NT2/D1 (cell line): ENCODE results near the gene RAB5B.
"Not testable (repeated sequence)": the region's sequence is repeated elsewhere in the genome, so short reads cannot be mapped to it uniquely, and the experiment has no call there.

Experiments used
- SUZ12 ChIP-seq: IDR thresholded peaks from 2 replicates; pipeline ENCODE4 v1.6.1; 2011; ENCODE audit not compliant: insufficient read length, insufficient read depth; ENCODE audit errors: extremely low read depth
- ZNF274 ChIP-seq: IDR thresholded peaks from 2 replicates; pipeline ENCODE4 v1.6.1; 2011; ENCODE audit warnings: mild to moderate bottlenecking, low read depth, low read length

DNA sequence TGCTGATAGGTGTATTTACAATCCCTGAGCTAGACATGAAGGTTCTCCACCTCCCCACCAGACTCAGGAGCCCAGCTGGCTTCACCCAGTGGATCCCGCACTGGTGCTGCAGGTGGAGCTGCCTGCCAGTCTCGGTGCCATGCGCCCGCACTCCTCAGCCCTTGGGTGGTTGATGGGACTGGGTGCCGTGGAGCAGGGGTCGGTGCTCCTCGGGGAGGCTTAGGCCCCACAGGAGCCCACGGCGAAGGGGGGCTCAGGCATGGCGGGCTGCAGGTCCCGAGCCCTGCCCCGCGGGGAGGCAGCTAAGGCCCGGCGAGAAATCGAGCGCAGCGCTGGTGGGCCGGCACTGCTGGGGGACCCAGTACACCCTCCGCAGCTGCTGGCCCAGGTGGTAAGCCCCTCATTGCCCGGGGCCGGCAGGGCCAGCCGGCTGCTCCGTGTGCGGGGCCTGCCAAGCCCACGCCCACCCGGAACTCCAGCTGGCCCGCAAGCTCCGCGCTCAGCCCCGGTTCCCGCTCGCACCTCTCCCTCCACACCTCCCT is 26.2 kb downstream of the RAB5B start:
- TF ChIP-seq ZNF274, SUZ12: not testable (repeated sequence)
